Measurements from ENCODE around the gene SCGB1C1.

SCGB1C1 gene

DNA sequence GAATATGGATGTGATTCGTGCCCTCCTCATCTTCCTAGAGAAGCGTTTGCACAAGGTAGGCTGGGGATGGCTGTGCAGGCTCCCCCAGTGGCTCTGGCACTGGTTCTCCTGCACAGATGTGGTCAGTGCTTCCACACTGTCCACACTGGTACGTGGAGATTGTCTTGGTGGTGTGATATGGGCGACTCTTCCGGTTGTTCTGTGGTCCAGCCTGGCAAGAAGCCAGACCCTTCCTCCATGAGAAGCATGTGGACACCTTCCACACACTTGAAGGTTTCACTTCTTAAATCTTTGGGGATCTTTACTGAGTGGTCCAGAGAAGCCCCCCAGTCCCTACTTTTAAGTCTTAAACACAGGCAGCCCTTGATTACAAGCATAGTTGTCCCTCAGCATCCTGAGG, 18.4 kb downstream of the SCGB1C1 start:
- Histone ChIP-seq H3K4me3 (ENCODE audit: insufficient read depth, low read length, poor library complexity, severe bottlenecking) (no peak overlapping the region), H4K20me1 (ENCODE audit: low read depth, low read length) (no peaks in the 10 kb centered on the region; the same call in 1 of the 2 replicates), H3K27me3 (ENCODE audit: low read length) (no peaks in the 10 kb centered on the region), H3K9me3 (ENCODE audit: insufficient read depth, low read length) (no peaks in the 10 kb centered on the region), H3F3A (ENCODE audit: insufficient read depth) (peaks cover 13% of the 10 kb centered on the region), H3K79me2 (ENCODE audit: insufficient read depth, low read length) (peaks cover 25% of the 10 kb centered on the region), H3K9me2 (replicated peaks; ENCODE audit: insufficient read depth, low read length) (no peaks in the 10 kb centered on the region), H2AFZ (ENCODE audit: low read depth, low read length, severe bottlenecking) (no peak overlapping the region), H3K27ac (ENCODE audit: low read depth, low read length) (no peak overlapping the region), H3K9ac (ENCODE audit: low read length) (no peak overlapping the region), H3K36me3 (ENCODE audit: low read length) (no peaks in the 10 kb centered on the region), H3K4me2 (ENCODE audit: low read depth, low read length, poor library complexity, severe bottlenecking) (no peak overlapping the region)
- TF ChIP-seq, protein P1, sequence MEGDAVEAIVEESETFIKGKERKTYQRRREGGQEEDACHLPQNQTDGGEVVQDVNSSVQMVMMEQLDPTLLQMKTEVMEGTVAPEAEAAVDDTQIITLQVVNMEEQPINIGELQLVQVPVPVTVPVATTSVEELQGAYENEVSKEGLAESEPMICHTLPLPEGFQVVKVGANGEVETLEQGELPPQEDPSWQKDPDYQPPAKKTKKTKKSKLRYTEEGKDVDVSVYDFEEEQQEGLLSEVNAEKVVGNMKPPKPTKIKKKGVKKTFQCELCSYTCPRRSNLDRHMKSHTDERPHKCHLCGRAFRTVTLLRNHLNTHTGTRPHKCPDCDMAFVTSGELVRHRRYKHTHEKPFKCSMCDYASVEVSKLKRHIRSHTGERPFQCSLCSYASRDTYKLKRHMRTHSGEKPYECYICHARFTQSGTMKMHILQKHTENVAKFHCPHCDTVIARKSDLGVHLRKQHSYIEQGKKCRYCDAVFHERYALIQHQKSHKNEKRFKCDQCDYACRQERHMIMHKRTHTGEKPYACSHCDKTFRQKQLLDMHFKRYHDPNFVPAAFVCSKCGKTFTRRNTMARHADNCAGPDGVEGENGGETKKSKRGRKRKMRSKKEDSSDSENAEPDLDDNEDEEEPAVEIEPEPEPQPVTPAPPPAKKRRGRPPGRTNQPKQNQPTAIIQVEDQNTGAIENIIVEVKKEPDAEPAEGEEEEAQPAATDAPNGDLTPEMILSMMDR (IDR thresholded peaks at IDR 0.05; ENCODE audit: insufficient read depth, low read length, poor library complexity, severe bottlenecking), result no peak
- TF ChIP-seq EZH2phosphoT487 (conservative IDR thresholded peaks at IDR 0.05; ENCODE audit: low read length), result no peak

DNA sequence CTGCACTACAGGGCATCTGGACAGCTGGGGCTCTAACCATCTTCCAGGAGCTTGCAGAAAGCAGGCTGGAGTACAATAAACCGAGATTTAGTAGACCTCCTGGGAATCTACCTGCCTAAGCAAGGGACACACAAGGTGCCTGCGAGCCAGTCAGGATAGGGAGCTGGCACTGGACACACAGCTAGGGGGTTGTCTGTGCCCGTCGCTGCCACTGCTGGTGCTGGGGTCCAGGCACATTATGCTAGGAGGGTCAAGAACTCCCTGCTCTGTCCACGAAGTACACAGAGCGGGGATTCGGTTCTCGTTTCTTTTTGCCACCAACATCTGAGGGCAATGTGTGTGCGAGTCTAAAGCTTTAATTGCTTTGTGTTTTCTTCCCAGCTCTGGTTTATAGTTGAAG, 18.9 kb downstream of the SCGB1C1 start:
- H3K9ac ChIP-seq (ENCODE audit: low read length), result no peak overlapping the region
- no peak overlapping the region for H3K4me3 ChIP-seq (ENCODE audit: insufficient read depth, low read length, poor library complexity, severe bottlenecking)
- H3K4me2 ChIP-seq (ENCODE audit: low read depth, low read length, poor library complexity, severe bottlenecking), result no peak overlapping the region
- H3K36me3 ChIP-seq (ENCODE audit: low read length), result no peaks in the 10 kb centered on the region
- peaks cover 16% of the 10 kb centered on the region for H3F3A ChIP-seq (ENCODE audit: insufficient read depth)
- H3K79me2 ChIP-seq (ENCODE audit: insufficient read depth, low read length), result peaks cover 21% of the 10 kb centered on the region
- no peak for TF ChIP-seq EZH2phosphoT487 (conservative IDR thresholded peaks at IDR 0.05; ENCODE audit: low read length)
- H2AFZ ChIP-seq (ENCODE audit: low read depth, low read length, severe bottlenecking), result no peak overlapping the region
- H3K9me2 ChIP-seq (replicated peaks; ENCODE audit: insufficient read depth, low read length), result no peaks in the 10 kb centered on the region
- H4K20me1 ChIP-seq (ENCODE audit: low read depth, low read length), result no peaks in the 10 kb centered on the region; the same call in 1 of the 2 replicates
- H3K27ac ChIP-seq (ENCODE audit: low read depth, low read length), result no peak overlapping the region
- no peaks in the 10 kb centered on the region for H3K27me3 ChIP-seq (ENCODE audit: low read length)
- H3K9me3 ChIP-seq (ENCODE audit: insufficient read depth, low read length), result no peaks in the 10 kb centered on the region

DNA sequence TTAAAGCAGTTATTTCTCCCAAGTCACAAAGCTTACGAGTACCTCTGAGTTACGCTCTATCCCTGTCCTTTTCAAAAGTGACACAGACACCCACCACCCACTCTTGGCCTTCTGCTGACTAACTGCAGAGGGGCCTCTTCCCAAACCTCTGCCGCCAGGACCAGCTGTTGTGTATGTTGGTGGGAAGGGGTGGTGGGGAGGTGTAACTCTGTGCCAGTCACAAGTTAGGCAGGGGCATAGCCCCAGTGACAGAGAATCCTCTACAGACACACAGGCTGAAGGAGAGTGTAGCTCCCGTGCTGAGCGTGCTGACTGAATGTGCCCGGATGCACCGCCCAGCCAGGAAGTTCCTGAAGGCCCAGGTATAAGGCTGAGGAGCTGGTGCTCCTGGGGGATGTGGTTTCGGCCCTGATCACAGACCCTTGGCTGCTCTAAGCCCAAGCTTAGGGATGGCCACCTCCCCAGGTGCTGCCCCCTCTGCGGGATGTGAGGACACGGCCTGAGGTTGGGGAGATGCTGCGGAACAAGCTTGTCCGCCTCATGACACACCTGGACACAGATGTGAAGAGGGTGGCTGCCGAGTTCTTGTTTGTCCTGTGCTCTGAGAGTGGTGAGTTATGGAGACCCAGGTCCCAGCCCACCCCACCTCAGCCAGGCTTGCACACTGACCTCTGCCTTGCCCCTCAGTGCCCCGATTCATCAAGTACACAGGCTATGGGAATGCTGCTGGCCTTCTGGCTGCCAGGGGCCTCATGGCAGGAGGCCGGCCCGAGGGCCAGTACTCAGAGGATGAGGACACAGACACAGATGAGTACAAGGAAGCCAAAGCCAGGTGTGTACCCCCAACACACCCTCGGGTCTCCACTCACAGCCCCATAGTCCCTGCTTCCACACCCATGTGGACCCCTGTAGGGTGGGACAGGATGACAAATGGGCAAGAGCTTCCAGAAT, 19.5 kb downstream of the SCGB1C1 start:
- Histone ChIP-seq H3F3A (ENCODE audit: insufficient read depth) (peaks cover 19% of the 10 kb centered on the region), H4K20me1 (ENCODE audit: low read depth, low read length) (no peaks in the 10 kb centered on the region; the same call in 1 of the 2 replicates), H3K27ac (ENCODE audit: low read depth, low read length) (no peak overlapping the region), H3K9me2 (replicated peaks; ENCODE audit: insufficient read depth, low read length) (no peaks in the 10 kb centered on the region), H3K27me3 (ENCODE audit: low read length) (no peaks in the 10 kb centered on the region), H3K36me3 (ENCODE audit: low read length) (no peaks in the 10 kb centered on the region), H3K4me2 (ENCODE audit: low read depth, low read length, poor library complexity, severe bottlenecking) (no peak overlapping the region), H2AFZ (ENCODE audit: low read depth, low read length, severe bottlenecking) (no peak overlapping the region), H3K79me2 (ENCODE audit: insufficient read depth, low read length) (peaks cover 19% of the 10 kb centered on the region), H3K9ac (ENCODE audit: low read length) (no peak overlapping the region), H3K4me3 (ENCODE audit: insufficient read depth, low read length, poor library complexity, severe bottlenecking) (no peak overlapping the region), H3K9me3 (ENCODE audit: insufficient read depth, low read length) (no peaks in the 10 kb centered on the region)
- TF ChIP-seq EZH2phosphoT487 (conservative IDR thresholded peaks at IDR 0.05; ENCODE audit: low read length), result no peak
- TF ChIP-seq, protein P1 (IDR thresholded peaks at IDR 0.05; ENCODE audit: insufficient read depth, low read length, poor library complexity, severe bottlenecking), result no peak

DNA sequence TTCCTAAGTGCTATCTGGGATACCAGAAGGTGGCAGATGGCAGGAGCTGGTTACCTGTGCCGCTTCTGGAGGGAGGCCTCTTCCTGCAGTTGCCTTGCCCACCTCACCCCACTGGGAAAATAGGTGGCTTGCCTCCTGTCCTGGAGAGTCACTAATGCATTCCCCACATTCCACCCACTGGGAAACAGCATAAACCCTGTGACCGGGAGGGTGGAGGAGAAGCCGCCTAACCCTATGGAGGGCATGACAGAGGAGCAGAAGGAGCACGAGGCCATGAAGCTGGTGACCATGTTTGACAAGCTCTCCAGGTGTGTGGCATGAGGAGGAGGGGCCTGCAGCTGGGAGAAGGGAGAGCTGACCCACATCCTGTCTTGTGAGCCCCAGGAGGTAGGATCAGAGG, 20.2 kb downstream of the SCGB1C1 start:
- no peak overlapping the region for H3K9ac ChIP-seq (ENCODE audit: low read length)
- no peaks in the 10 kb centered on the region; the same call in 1 of the 2 replicates for H4K20me1 ChIP-seq (ENCODE audit: low read depth, low read length)
- no peaks in the 10 kb centered on the region for H3K9me3 ChIP-seq (ENCODE audit: insufficient read depth, low read length)
- H3K79me2 ChIP-seq (ENCODE audit: insufficient read depth, low read length), result peaks cover 19% of the 10 kb centered on the region
- H3K27ac ChIP-seq (ENCODE audit: low read depth, low read length), result no peak overlapping the region
- H3K9me2 ChIP-seq (replicated peaks; ENCODE audit: insufficient read depth, low read length), result no peaks in the 10 kb centered on the region
- no peaks in the 10 kb centered on the region for H3K36me3 ChIP-seq (ENCODE audit: low read length)
- TF ChIP-seq, protein P1 (IDR thresholded peaks at IDR 0.05; ENCODE audit: insufficient read depth, low read length, poor library complexity, severe bottlenecking), result no peak
- TF ChIP-seq EZH2phosphoT487 (conservative IDR thresholded peaks at IDR 0.05; ENCODE audit: low read length), result no peak
- H3K4me2 ChIP-seq (ENCODE audit: low read depth, low read length, poor library complexity, severe bottlenecking), result no peak overlapping the region
- H2AFZ ChIP-seq (ENCODE audit: low read depth, low read length, severe bottlenecking), result no peak overlapping the region
- H3F3A ChIP-seq (ENCODE audit: insufficient read depth), result peaks cover 12% of the 10 kb centered on the region
- H3K4me3 ChIP-seq (ENCODE audit: insufficient read depth, low read length, poor library complexity, severe bottlenecking), result no peak overlapping the region
- no peaks in the 10 kb centered on the region for H3K27me3 ChIP-seq (ENCODE audit: low read length)
